ENCODE measurements around the gene ZNF281.

The ZNF281 gene, protein sequence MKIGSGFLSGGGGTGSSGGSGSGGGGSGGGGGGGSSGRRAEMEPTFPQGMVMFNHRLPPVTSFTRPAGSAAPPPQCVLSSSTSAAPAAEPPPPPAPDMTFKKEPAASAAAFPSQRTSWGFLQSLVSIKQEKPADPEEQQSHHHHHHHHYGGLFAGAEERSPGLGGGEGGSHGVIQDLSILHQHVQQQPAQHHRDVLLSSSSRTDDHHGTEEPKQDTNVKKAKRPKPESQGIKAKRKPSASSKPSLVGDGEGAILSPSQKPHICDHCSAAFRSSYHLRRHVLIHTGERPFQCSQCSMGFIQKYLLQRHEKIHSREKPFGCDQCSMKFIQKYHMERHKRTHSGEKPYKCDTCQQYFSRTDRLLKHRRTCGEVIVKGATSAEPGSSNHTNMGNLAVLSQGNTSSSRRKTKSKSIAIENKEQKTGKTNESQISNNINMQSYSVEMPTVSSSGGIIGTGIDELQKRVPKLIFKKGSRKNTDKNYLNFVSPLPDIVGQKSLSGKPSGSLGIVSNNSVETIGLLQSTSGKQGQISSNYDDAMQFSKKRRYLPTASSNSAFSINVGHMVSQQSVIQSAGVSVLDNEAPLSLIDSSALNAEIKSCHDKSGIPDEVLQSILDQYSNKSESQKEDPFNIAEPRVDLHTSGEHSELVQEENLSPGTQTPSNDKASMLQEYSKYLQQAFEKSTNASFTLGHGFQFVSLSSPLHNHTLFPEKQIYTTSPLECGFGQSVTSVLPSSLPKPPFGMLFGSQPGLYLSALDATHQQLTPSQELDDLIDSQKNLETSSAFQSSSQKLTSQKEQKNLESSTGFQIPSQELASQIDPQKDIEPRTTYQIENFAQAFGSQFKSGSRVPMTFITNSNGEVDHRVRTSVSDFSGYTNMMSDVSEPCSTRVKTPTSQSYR

DNA sequence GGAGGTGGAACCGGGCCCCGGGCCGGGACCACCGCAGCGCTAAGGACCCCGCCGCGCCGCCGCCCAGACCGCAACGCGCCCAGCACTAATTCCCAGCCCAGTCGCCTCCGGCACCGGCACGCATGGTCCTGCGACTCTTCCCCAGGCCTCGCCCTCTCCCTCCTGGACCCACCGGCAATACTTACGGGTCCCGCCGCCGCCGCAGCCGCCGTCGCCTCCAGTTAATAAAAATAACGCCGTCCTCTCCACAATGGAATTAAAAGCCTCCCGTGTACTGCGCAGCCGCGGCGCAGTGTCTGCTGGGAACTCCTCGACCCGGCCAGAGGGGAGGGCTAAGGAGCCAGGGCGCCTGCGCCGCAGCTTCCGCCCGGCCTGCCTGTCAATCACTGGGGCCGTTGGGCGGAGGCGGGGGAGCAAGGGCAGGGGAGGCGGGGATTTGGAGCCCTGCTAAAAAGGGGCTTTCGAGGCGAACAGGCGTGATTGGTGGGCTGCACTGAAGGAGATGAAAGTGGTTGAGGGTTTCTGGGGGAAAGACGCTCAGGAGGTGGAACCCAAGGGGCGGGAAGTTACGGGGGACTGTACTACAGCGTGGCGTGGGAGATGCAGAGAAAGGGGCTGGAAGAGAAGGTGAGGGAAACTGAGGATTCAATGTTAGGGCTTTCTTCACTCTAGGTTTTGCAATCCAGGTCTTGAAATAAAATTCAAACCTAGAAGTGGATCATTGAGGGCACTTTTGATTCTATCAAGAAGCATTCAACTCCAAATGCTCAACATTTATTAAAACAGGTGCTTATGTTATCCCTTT lies at the start of gene ZNF281:
Gene ZNF281 (minus strand): TSS at position 276 of the 805 bp plus-strand sequence. CDS start 331 bp downstream, outside the sequence.
- H3K36me3 Mint-ChIP-seq, result peaks cover 32 to 41% of the 10 kb centered on the region in 2 donors

DNA sequence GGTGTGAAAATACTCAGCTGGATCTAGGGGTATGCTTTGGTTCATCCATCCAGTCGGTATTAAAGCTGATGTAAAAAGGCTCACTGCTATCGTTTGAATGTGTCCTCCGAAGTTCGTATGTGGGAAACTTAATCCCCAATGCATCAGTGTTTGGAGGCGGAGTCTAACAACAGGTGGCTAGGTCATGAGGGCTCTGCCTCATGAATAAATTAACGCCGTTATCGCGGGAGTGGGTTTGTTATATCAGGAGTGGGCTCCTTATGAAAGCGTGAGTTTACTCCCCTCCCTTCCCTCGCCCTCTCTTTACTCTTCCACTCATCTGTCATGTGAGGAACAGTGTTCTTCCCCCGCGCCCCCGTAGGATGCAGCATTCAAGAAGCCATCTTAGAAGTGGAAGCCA lies 48.9 kb upstream of the ZNF281 start:
- ATAC-seq (replicated peaks) (no peak), DNase-seq (no peak)
- H3K27ac Mint-ChIP-seq, result no peak overlapping the region
- H3K4me1 Mint-ChIP-seq, result peaks cover 7 to 18% of the 10 kb centered on the region in 2 donors
- no peaks in the 10 kb centered on the region for H3K36me3 Mint-ChIP-seq
- no peaks in the 10 kb centered on the region for H3K9me3 Mint-ChIP-seq
- H3K27me3 Mint-ChIP-seq, result no peaks in the 10 kb centered on the region
- no peak overlapping the region for H3K4me3 Mint-ChIP-seq

More for the DNA sequence above, at the start of gene ZNF281:
- DNase-seq (peak; percentile 93), ATAC-seq (replicated peaks) (peak; percentile 98 to 99)
- Mint-ChIP-seq H3K27ac (peak within 1 kb of the TSS; percentile 96), H3K9me3 (no peaks in the 10 kb centered on the region), H3K4me1 (peaks cover 30 to 47% of the 10 kb centered on the region in 2 donors), H3K27me3 (no peaks in the 10 kb centered on the region), H3K4me3 (peak within 1 kb of the TSS; percentile 90 to 97)

DNA sequence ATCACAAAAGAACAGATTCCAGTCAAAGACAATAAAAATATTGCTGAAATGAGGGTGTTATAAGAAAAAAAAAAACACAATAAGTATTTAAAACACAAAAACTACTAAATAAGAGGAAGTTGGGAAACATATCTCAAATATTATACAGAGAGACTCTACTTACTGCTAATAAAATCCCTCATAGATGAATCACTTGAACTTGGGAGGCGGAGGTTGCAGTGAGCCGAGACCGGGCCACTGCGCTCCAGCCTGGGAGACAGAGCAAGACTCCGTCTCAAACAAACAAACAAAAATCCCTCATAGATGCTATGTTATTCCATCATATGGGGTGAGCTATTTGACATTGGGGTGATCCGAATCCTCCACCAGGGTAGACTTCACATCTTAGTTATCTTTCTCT lies 48.0 kb upstream of the ZNF281 start:
- Mint-ChIP-seq H3K27ac (no peak overlapping the region), H3K9me3 (no peaks in the 10 kb centered on the region)

DNA sequence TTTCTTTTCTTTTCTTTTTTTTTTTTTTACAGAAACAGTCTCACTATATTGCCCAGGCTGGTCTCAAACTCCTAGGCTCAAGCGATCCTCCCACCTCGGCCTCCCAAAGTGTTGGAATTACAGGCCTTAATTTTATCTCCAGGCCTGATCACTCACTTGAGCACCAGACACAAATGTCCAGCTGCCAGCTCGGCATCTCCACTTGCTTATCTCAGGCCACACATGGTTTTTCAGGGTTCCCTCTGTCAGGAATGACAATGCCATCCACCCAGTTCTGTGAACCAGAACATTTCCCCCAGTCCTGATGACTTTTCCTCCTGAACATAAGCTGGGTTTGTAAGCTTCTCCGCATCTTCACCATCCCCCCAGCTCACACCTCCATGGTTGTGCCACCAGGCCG lies 44.6 kb upstream of the ZNF281 start:
- peaks cover 22 to 37% of the 10 kb centered on the region in 2 donors for H3K4me1 Mint-ChIP-seq
- H3K36me3 Mint-ChIP-seq, result no peaks in the 10 kb centered on the region
- H3K27me3 Mint-ChIP-seq, result peaks cover 5 to 6% of the 10 kb centered on the region in 2 donors
- no peaks in the 10 kb centered on the region for H3K9me3 Mint-ChIP-seq
- DNase-seq (no peak), ATAC-seq (replicated peaks) (no peak)
- no peak overlapping the region for H3K4me3 Mint-ChIP-seq
- H3K27ac Mint-ChIP-seq, result no peak overlapping the region

More for the DNA sequence above, 48.0 kb upstream of the ZNF281 start:
- DNase-seq (no peak), ATAC-seq (replicated peaks) (no peak)
- Mint-ChIP-seq H3K36me3 (no peaks in the 10 kb centered on the region), H3K4me3 (no peak overlapping the region), H3K27me3 (peaks cover 5% of the 10 kb centered on the region in 2 donors), H3K4me1 (peaks cover 13 to 26% of the 10 kb centered on the region in 2 donors)

DNA sequence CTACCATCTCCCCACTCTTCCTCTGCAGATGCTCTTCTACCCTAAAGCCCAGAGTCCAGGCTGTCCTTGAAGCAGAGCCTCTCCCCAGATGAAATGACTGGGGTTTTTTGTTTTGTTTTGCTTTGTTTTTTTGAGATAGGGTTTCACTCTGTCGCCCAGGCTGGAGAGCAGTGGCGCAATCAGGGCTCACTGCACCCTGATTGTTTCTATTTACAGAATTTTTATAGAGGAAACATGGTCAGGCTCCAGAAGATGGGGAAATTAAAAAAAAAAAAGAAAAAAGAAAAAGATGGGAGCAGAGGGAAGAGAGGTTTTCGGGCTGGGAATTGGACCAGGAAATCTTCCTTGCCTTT lies 43.7 kb upstream of the ZNF281 start:
- no peak for DNase-seq
- Mint-ChIP-seq H3K36me3 (no peaks in the 10 kb centered on the region), H3K9me3 (no peaks in the 10 kb centered on the region), H3K4me1 (peaks cover 22 to 39% of the 10 kb centered on the region in 2 donors), H3K27ac (peak overlapping the region; percentile 32), H3K4me3 (no peak overlapping the region), H3K27me3 (peaks cover 5 to 6% of the 10 kb centered on the region in 2 donors)
- no peak for ATAC-seq (replicated peaks)

DNA sequence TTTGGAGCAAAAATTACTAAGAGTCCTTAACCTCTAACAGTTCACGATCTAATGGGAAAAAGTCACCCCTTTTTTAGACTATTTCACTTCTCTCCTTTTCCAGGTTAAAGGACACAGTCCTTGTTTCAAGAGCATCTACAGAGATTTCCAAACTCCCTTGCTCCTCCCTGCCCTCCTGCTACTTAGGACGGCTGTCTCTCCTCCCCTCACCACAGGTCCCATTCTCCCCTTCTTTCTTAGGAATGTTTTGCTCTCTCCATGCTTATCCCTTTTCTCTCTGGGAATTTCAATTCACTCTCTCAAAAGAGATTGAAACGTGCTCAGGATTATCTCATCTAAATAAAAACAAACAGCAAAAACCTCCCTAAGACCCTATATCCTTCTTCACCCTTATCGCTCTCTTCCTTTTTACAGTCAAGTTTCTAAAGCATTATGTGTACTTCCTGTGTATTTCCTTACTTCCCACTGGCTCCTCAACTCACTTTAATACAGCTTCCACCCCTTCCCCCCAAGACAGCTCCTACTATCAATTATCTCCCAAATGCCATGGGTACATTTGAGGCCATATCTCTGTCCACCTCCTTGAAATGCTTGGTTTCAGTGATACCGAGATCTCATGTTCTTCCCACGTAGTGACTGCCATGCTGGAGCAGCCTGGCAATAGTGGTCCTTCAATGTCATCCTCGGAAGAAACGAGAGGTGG lies 43.2 kb upstream of the ZNF281 start:
- peak overlapping the region; percentile 32 for H3K27ac Mint-ChIP-seq

DNA sequence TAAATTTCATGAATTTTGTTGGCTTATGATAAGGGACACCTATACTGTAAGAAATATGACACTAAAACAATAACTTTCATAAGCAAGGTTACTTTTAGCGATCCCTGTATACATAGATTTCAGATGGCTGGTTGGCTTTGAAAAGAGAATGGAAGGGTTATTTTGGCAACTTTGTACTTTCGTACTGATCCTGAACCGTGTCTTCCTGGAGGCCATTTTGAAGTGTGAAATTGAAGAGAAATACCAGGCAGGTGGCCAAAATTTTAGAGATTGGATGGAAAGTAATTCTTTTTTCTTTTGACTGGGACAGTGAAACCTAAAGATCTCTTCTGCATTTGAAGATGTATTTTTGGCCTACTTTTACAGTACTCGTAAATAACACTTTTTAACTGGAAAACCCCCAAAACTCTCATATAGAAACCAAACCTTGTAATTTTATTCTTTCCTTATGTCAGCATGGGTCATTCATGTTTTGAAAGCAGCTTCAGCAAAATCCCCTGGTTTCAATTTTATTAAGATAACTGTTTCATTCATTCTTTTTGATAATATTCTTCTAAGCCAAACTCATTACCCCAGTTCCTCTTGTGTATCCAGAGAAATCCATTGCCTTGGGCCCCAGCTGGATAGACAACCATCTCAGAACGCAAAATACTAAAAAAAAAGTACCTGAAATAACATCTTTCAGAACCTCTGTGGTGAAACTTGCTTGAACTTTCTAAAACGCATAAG lies 38.4 kb upstream of the ZNF281 start:
- H3K36me3 Mint-ChIP-seq, result no peaks in the 10 kb centered on the region
- peaks cover 21 to 33% of the 10 kb centered on the region in 2 donors for H3K4me1 Mint-ChIP-seq
- H3K27ac Mint-ChIP-seq, result peak overlapping the region; percentile 94
- H3K27me3 Mint-ChIP-seq, result peaks cover 4 to 5% of the 10 kb centered on the region in 2 donors
- H3K9me3 Mint-ChIP-seq, result no peaks in the 10 kb centered on the region
- DNase-seq (no peak), ATAC-seq (replicated peaks) (peak; percentile 95 to 97)
- H3K4me3 Mint-ChIP-seq, result peak overlapping the region in 1 of 2 donors; percentile 19

More for the DNA sequence above, 43.2 kb upstream of the ZNF281 start:
- ATAC-seq (replicated peaks) (no peak), DNase-seq (no peak)
- peaks cover 24 to 44% of the 10 kb centered on the region in 2 donors for H3K4me1 Mint-ChIP-seq
- H3K27me3 Mint-ChIP-seq, result peaks cover 5 to 6% of the 10 kb centered on the region in 2 donors
- H3K9me3 Mint-ChIP-seq, result no peaks in the 10 kb centered on the region
- H3K36me3 Mint-ChIP-seq, result no peaks in the 10 kb centered on the region
- no peak overlapping the region for H3K4me3 Mint-ChIP-seq

DNA sequence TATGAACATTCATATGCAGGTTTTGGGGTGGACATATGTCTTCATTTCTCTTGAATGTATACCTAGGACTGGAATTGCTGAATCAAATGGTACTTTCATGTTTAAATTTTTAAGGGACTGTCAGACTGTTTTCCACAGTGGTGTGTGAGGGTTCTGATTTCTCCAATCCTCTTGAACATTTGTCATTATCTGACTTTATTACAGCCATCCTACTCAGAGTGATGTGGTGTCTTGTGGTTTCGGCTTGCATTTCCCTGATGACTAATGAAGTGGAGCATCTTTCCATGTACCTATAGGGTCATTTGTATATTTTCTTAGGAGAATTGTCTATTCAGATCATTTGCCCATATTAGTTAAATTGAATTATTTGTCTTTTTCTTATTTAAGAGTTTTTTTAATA lies 35.4 kb upstream of the ZNF281 start:
- no peak overlapping the region for H3K27ac Mint-ChIP-seq

DNA sequence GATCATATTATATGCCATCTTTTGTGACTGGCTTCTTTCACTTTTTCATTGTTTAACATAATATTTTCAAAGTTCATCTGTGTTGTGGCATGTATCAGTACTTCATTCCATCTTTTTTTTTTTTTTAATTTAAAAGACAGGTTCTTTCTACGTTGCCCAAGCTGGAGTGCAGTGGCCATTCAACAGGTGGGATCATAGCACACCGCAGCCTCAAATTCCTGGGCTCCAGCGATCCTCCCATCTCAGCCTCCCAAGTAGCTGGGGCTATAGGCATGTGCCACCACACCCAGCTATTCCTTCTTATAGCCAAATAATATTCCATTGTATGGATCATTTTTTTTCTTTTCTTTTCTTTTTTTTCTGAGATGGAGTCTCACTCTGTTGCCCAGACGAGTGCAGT lies 34.6 kb upstream of the ZNF281 start:
- no peak for DNase-seq
- ATAC-seq (replicated peaks), result no peak
- Mint-ChIP-seq H3K9me3 (no peaks in the 10 kb centered on the region), H3K27ac (no peak overlapping the region), H3K4me3 (no peak overlapping the region), H3K4me1 (peaks cover 8 to 18% of the 10 kb centered on the region in 2 donors), H3K27me3 (no peaks in the 10 kb centered on the region), H3K36me3 (no peaks in the 10 kb centered on the region)

More for the DNA sequence above, 35.4 kb upstream of the ZNF281 start:
- DNase-seq, result no peak
- H3K4me1 Mint-ChIP-seq, result peaks cover 12 to 18% of the 10 kb centered on the region in 2 donors
- no peak for ATAC-seq (replicated peaks)
- H3K36me3 Mint-ChIP-seq, result no peaks in the 10 kb centered on the region
- H3K27me3 Mint-ChIP-seq, result no peaks in the 10 kb centered on the region
- no peak overlapping the region for H3K4me3 Mint-ChIP-seq
- no peaks in the 10 kb centered on the region for H3K9me3 Mint-ChIP-seq

DNA sequence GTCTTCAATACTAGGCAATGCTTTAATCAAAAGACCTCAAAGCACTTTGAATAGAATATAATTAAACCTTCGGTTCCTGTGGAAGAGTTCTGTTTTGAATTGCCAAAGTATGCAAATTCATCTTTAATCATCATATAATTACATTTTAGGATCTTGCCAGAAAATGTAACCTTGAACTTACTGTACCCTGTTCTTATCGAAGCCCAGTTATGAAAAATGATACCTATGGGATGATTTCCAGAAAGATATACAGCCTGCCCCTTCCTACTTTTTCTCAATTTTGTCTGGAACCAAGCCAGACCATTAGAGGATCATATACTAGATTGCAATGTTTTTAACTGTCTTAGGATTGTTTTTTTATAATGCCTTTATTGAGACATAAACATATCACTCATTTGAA lies 34.0 kb upstream of the ZNF281 start:
- Mint-ChIP-seq H3K27me3 (no peaks in the 10 kb centered on the region), H3K4me3 (no peak overlapping the region), H3K27ac (no peak overlapping the region), H3K4me1 (peaks cover 8 to 18% of the 10 kb centered on the region in 2 donors), H3K36me3 (no peaks in the 10 kb centered on the region), H3K9me3 (no peaks in the 10 kb centered on the region)
- no peak for ATAC-seq (replicated peaks)
- DNase-seq, result no peak

DNA sequence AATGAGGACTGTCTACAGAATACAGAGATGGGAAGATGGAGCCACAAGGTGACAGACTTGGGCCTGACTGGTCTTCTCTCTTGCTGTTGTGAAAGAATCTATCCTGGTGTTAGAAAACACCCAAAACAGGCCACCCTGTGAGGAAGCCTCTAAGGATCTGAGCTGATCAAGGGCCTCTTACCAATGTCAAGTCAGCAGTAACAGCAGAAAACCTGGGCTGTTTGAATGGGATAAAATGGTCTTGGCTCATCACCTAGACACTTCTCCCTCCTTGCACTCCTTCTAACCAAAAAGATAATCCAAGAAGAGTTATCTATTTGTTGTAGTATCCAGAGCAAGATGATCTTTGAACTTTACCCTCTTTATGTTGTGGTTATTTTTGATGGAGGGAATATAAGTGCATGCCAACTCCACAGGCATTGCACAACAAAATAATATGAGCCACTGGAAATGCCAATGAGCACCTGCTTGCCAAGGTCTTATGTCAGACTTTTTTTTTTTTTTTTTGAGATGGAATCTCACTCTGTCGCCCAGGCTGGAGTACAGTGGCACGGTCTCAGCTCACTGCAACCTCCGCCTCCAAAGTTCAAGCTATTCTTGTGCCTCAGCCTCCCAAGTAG lies 32.8 kb upstream of the ZNF281 start:
- Mint-ChIP-seq H3K27me3 (no peaks in the 10 kb centered on the region), H3K27ac (peak overlapping the region; percentile 14), H3K36me3 (no peaks in the 10 kb centered on the region), H3K4me1 (peaks cover 6 to 11% of the 10 kb centered on the region in 2 donors), H3K4me3 (no peak overlapping the region), H3K9me3 (no peaks in the 10 kb centered on the region)
- DNase-seq, result no peak
- ATAC-seq (replicated peaks), result no peak

DNA sequence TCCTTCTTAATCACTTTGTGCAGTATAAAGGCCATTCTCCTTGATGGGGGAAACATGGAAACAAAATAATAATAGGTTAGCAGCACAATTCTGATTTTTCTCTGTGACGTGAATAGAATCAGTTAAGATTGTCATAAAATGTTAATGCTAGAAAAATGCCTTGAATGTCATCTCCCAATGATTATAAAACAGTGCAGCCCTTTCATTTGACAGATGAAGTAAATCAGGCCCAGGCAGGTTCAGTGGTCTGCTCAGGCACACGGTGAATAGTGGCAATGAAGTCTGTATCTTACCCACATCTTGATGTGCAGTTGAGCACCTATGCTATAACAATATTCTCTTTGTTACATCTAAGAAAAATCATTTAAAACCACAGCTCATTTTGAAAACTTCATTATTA lies 32.2 kb upstream of the ZNF281 start:
- Mint-ChIP-seq H3K9me3 (no peaks in the 10 kb centered on the region), H3K4me1 (peaks cover 4 to 9% of the 10 kb centered on the region in 2 donors), H3K36me3 (no peaks in the 10 kb centered on the region), H3K27me3 (no peaks in the 10 kb centered on the region), H3K4me3 (no peak overlapping the region), H3K27ac (no peak overlapping the region)
- no peak for ATAC-seq (replicated peaks)
- DNase-seq, result no peak

DNA sequence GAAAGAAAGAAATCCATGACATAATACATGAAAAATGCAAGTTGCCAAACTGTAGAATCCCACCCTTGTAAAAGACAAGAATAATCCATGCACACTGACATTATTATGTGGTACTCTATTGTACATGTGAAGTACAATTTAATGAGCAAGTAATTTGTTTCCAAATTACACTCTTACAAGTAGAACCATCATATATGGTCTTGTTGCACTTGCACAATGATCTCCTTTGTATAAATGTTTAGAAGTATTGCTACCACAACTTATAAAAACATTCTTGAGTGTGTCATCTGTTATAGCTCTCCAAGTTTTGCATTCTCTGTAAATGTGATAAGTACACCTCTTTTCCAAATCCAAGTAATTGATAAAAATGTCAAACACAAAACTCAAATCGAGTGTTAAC lies 29.1 kb upstream of the ZNF281 start:
- DNase-seq, result no peak
- H3K4me3 Mint-ChIP-seq, result no peak overlapping the region
- peaks cover 4 to 8% of the 10 kb centered on the region in 2 donors for H3K4me1 Mint-ChIP-seq
- H3K9me3 Mint-ChIP-seq, result no peaks in the 10 kb centered on the region
- H3K27ac Mint-ChIP-seq, result no peak overlapping the region
- ATAC-seq (replicated peaks), result no peak
- H3K36me3 Mint-ChIP-seq, result no peaks in the 10 kb centered on the region
- no peaks in the 10 kb centered on the region for H3K27me3 Mint-ChIP-seq

Measured in stimulated activated naive B cell treated with anti-CD40 and anti-IgM and Interleukin-4, amounts not matched to agents 10 μg/mL and 1 μg/mL and 100 μg/mL, for 72 hours (primary cell).